NT2/D1 (cell line): ENCODE measurements around the gene LGALS14.

Source experiments
- DNase-seq: peaks from one replicate; pipeline ENCODE4 v3.0.0-alpha.2; 2011; ENCODE audit warnings: low read depth, low spot score
- H3K27me3 ChIP-seq: 2 replicates; pipeline ENCODE4 v1.6.0; 2011; ENCODE audit warnings: mild to moderate bottlenecking; ENCODE audit not compliant: insufficient read length, insufficient read depth
- H3K36me3 ChIP-seq: 2 replicates; pipeline ENCODE4 v1.6.1; 2011; ENCODE audit warnings: mild to moderate bottlenecking, low read length, mixed read lengths; ENCODE audit not compliant: insufficient read depth, insufficient read length
- H3K4me1 ChIP-seq: 2 replicates; pipeline ENCODE4 v1.5.1; 2011; ENCODE audit not compliant: insufficient read depth, insufficient read length
- H3K4me3 ChIP-seq: 2 replicates; pipeline ENCODE4 v1.5.1; 2011; ENCODE audit warnings: low read depth; ENCODE audit not compliant: insufficient read length
- H3K9ac ChIP-seq: 2 replicates; pipeline ENCODE4 v1.6.0; 2011; ENCODE audit warnings: low read depth; ENCODE audit not compliant: insufficient read length
- H3K9me3 ChIP-seq: 2 replicates; pipeline ENCODE4 v1.5.1; 2011; ENCODE audit warnings: mild to moderate bottlenecking, low read length; ENCODE audit not compliant: insufficient read depth
- SUZ12 ChIP-seq: IDR thresholded peaks from 2 replicates; pipeline ENCODE4 v1.6.1; 2011; ENCODE audit not compliant: insufficient read length, insufficient read depth; ENCODE audit errors: extremely low read depth
- YY1 ChIP-seq: IDR thresholded peaks from 2 replicates; pipeline ENCODE4 v1.6.1; 2011; ENCODE audit not compliant: insufficient read length, insufficient read depth
- ZNF274 ChIP-seq: IDR thresholded peaks from 2 replicates; pipeline ENCODE4 v1.6.1; 2011; ENCODE audit warnings: mild to moderate bottlenecking, low read depth, low read length

The LGALS14 gene

GRCh38 chr19:39725995-39726394 lies 21.7 kb downstream of the LGALS14 start:
- Histone ChIP-seq H3K9ac (no peak overlapping the region), H3K4me1 (no peaks in the 10 kb centered on the region), H3K36me3 (no peaks in the 10 kb centered on the region), H3K4me3 (no peak overlapping the region), H3K9me3 (no peaks in the 10 kb centered on the region), H3K27me3 (no peaks in the 10 kb centered on the region)
- no peak for TF ChIP-seq SUZ12
- no peak for TF ChIP-seq ZNF274
- no peak for TF ChIP-seq YY1
- DNase-seq, result no peak

DNA sequence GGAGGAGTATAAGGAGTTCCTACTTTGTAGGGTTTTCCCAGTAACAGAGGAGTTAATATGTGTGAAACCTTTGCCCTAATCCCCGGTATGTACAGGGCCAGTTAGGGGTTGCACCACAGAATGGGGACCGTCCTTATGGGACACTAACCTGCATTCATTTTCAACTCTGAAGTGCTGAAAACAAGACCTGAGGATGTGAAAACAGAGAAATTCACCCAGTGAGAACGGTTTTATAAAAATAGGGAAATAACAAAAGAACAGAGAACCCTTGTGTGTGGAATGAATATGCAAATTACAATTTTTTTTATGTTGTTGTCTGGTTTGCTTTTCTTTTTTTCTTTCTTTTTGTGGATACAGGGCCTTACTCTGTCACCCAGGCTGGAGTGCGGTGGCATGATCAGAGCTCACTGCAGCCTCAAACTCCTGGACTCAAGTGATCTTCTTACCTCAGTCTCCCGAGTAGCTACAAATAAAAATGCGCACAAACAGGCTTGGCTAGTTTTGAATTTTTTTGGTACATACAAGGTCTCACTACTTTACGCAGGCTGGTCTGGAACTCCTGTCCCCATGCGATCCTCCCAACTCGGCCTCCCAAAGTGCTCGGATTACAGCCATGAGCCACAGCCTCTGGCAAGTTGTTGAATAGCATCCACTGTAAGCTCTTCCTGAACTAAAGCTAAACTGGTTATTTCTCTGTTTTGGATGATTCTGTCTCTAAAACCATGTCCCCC lies 23.0 kb downstream of the LGALS14 start:
- Histone ChIP-seq H3K27me3 (no peaks in the 10 kb centered on the region), H3K9me3 (no peaks in the 10 kb centered on the region), H3K4me1 (no peaks in the 10 kb centered on the region), H3K4me3 (no peak overlapping the region), H3K9ac (no peak overlapping the region), H3K36me3 (no peaks in the 10 kb centered on the region)
- TF ChIP-seq SUZ12 (no peak), ZNF274 (no peak), YY1 (no peak)
- DNase-seq, result no peak

GRCh38 chr19:39728040-39728439 lies 23.8 kb downstream of the LGALS14 start:
- Histone ChIP-seq H3K4me1 (no peaks in the 10 kb centered on the region), H3K9ac (no peak overlapping the region), H3K27me3 (no peaks in the 10 kb centered on the region), H3K4me3 (no peak overlapping the region), H3K36me3 (no peaks in the 10 kb centered on the region), H3K9me3 (no peaks in the 10 kb centered on the region)
- TF ChIP-seq SUZ12, result no peak
- no peak for TF ChIP-seq YY1
- TF ChIP-seq ZNF274, result no peak
- no peak for DNase-seq

DNA sequence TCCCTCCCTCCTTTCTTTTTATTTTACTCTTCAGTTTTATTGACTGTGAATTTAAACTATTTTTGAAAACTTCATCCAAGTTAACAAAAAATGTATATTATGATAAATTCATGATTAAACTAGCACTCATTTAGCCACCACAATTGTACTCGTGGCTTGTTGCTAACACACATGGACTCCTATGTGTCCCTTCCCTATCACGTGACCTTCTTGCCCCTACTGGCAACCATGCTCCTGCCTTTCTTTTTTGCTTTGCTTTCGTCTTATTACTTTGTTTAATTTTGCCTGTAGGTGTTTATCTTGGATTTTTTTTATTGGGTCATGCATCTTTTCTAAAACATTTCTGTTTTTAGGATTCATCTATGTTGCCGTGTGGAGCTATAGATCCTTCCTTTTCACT lies 25.3 kb downstream of the LGALS14 start:
- Histone ChIP-seq H3K9ac (no peak overlapping the region), H3K4me1 (no peaks in the 10 kb centered on the region), H3K27me3 (no peaks in the 10 kb centered on the region), H3K4me3 (no peak overlapping the region), H3K36me3 (no peaks in the 10 kb centered on the region), H3K9me3 (no peaks in the 10 kb centered on the region)
- TF ChIP-seq SUZ12 (no peak), ZNF274 (no peak), YY1 (no peak)
- DNase-seq, result no peak

- Histone ChIP-seq H3K9ac (no peak overlapping the region), H3K4me3 (no peak overlapping the region), H3K9me3 (no peaks in the 10 kb centered on the region), H3K27me3 (no peaks in the 10 kb centered on the region), H3K36me3 (no peaks in the 10 kb centered on the region), H3K4me1 (no peaks in the 10 kb centered on the region)
- DNase-seq, result no peak
- no peak for TF ChIP-seq ZNF274
- TF ChIP-seq SUZ12, result no peak
- no peak for TF ChIP-seq YY1
Observed at GRCh38 chr19:39731685-39732084, 27.4 kb downstream of the LGALS14 start.

DNA sequence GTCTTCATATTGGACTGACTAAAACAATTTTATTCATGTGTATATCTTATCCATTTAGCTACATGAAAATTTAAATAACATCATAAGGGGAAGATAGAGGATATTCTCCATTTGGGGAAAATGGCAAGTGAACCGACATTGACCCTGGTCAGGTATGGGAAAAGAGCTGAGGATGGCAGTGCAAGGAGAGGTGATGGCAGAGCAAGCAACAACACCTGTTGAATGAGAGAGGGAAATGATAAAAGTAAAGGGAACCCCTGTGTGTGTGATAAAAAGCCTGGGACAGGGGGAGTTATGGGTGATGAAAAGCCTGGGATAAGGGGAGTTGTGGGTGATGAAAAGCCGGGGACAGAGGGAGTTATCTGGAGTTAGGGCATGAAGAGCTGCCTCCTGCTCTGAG lies 29.6 kb downstream of the LGALS14 start:
- Histone ChIP-seq H3K9me3 (no peaks in the 10 kb centered on the region), H3K4me1 (no peaks in the 10 kb centered on the region), H3K4me3 (no peak overlapping the region), H3K9ac (no peak overlapping the region), H3K36me3 (no peaks in the 10 kb centered on the region), H3K27me3 (no peaks in the 10 kb centered on the region)
- DNase-seq, result no peak
- TF ChIP-seq SUZ12, result no peak

- no peaks in the 10 kb centered on the region for H3K27me3 ChIP-seq
- DNase-seq, result no peak
- H3K36me3 ChIP-seq, result no peaks in the 10 kb centered on the region
- no peak overlapping the region for H3K9ac ChIP-seq
- TF ChIP-seq ZNF274, result no peak
- no peak for TF ChIP-seq YY1
- TF ChIP-seq SUZ12, result no peak
- no peak overlapping the region for H3K4me3 ChIP-seq
- H3K9me3 ChIP-seq, result no peaks in the 10 kb centered on the region
- H3K4me1 ChIP-seq, result no peaks in the 10 kb centered on the region
Observed at GRCh38 chr19:39735688-39736087, 31.4 kb downstream of the LGALS14 start.
